HCT116 (cell line): ENCODE results near the gene HMCN1. TPM values are rescaled to one million over a fixed set of nuclear protein-coding genes. Genes with fewer than 3 reads are reported as not detected.

Experiments
- ATAC-seq: fragments of 200-7000 bp; cut with Tn5 transposase; 2 replicates; pipeline ENCODE4 v1.9.1; 2020; ENCODE audit warnings: mild to moderate bottlenecking, moderate library complexity
- BruUV-seq: library from RNA; stranded (reverse); fragments of 400-500 nt; replicated peaks from 2 replicates; lab custom pipeline; 2021; lab: Mats Ljungman, UMichigan
- CTCF ChIA-PET: fragments of 300-600 bp; sonication (Branson Sonifier 250); formaldehyde crosslinking; loops from one replicate; lab custom pipeline; 2021; ENCODE audit warnings: antibody characterized with exemption; lab: Charles Lee
- POLR2A ChIA-PET: fragments of 300-600, 350-600 bp; sonication (Branson Sonifier 250); formaldehyde crosslinking; loops from one replicate; lab custom pipeline; 2021; ENCODE audit warnings: antibody characterized with exemption; lab: Charles Lee
- RAD21 ChIA-PET, 2 experiments: fragments of 300-600 bp; sonication (Branson Sonifier 250); formaldehyde crosslinking; loops; one replicate each; lab custom pipeline; 2023; ENCODE audit warnings: low total read pairs in 2 of 2; ENCODE audit not compliant: uncharacterized antibody in 2 of 2, unreplicated experiment in 2 of 2, low non-redundant PET in 1 of 2; lab: Charles Lee
- DNase-seq: peaks from one replicate; pipeline ENCODE4 v3.0.0-alpha.2; 2010; ENCODE audit warnings: low read depth, low spot score
- H2AFZ ChIP-seq: fragments of 200-600 bp; shearing (Covaris generic), sonication (generic); 2 replicates; pipeline ENCODE4 v1.6.1; 2017; ENCODE audit warnings: low read depth, mixed run types, mixed read lengths, antibody characterized with exemption, low read length; ENCODE audit not compliant: poor library complexity, severe bottlenecking
- H3K27ac ChIP-seq: 2 replicates; pipeline ENCODE4 v1.5.1; 2012; ENCODE audit warnings: low read depth, low read length
- H3K27me3 ChIP-seq: fragments of 200-600 bp; sonication (generic); 2 replicates; pipeline ENCODE4 v1.6.1; 2016; ENCODE audit warnings: mixed run types, low read length, mixed read lengths; ENCODE audit not compliant: insufficient read depth
- H3K36me3 ChIP-seq, 2 experiments: fragments of 200-500 bp in 1 of 2; fragments of 200-600 bp in 1 of 2; sonication (Bioruptor generic) in 1 of 2; sonication (generic) in 1 of 2; 2 replicates each; pipeline versions ENCODE4 v1.5.1 to v1.6.1; 2014 to 2016; ENCODE audit warnings: low read length in 2 of 2, inconsistent platforms in 1 of 2, mixed read lengths in 1 of 2, mixed run types in 1 of 2; ENCODE audit not compliant: insufficient read depth in 2 of 2, control insufficient read depth in 1 of 2
- H3K4me1 ChIP-seq, 2 experiments: fragments of 200-600 bp in 1 of 2; sonication (generic) in 1 of 2; 2 replicates each; pipeline versions ENCODE4 v1.5.1 to v1.6.1; 2012 to 2017; ENCODE audit warnings: low read length in 2 of 2, inconsistent platforms in 1 of 2, mild to moderate bottlenecking in 1 of 2, mixed read lengths in 1 of 2, mixed run types in 1 of 2, moderate library complexity in 1 of 2; ENCODE audit not compliant: insufficient read depth in 2 of 2, control insufficient read depth in 1 of 2
- H3K4me2 ChIP-seq: fragments of 200-600 bp; sonication (generic); 2 replicates; pipeline ENCODE4 v1.6.1; 2017; ENCODE audit warnings: mixed run types, low read length, mixed read lengths
- H3K4me3 ChIP-seq, 2 experiments: fragments of 200-600 bp in 1 of 2; sonication (generic) in 1 of 2; replicated peaks in 1 of 2; 2 replicates each; pipeline ENCODE4 v1.5.1; 2011 to 2016; ENCODE audit warnings: low read length in 2 of 2, control low read depth in 1 of 2, low read depth in 1 of 2, mild to moderate bottlenecking in 1 of 2, mixed read lengths in 1 of 2, mixed run types in 1 of 2
- H3K79me2 ChIP-seq: fragments of 200-600 bp; sonication (generic); 2 replicates; pipeline ENCODE4 v1.6.1; 2017; ENCODE audit warnings: mild to moderate bottlenecking, mixed run types, low read length, moderate library complexity, mixed read lengths; ENCODE audit not compliant: insufficient read depth
- H3K9ac ChIP-seq: fragments of 200-600 bp; sonication (generic); 2 replicates; pipeline ENCODE4 v1.6.1; 2016; ENCODE audit warnings: low read length, mixed read lengths
- H3K9me2 ChIP-seq: fragments of 200-600 bp; sonication (generic), shearing (Covaris generic); 2 replicates; pipeline ENCODE4 v1.6.1; 2017; ENCODE audit warnings: mixed run types, mild to moderate bottlenecking, moderate library complexity; ENCODE audit not compliant: insufficient read depth
- H3K9me3 ChIP-seq, 2 experiments: fragments of 200-500 bp in 1 of 2; fragments of 200-600 bp in 1 of 2; sonication (Bioruptor generic) in 1 of 2; sonication (generic) in 1 of 2; 2 replicates each; pipeline ENCODE4 v1.6.1; 2014 to 2017; ENCODE audit warnings: low read length in 2 of 2, mixed read lengths in 2 of 2, inconsistent platforms in 1 of 2, low read depth in 1 of 2, mild to moderate bottlenecking in 1 of 2, mixed run types in 1 of 2, moderate library complexity in 1 of 2; ENCODE audit not compliant: control insufficient read depth in 1 of 2, insufficient read depth in 1 of 2
- H4K20me1 ChIP-seq: fragments of 200-600 bp; sonication (generic), shearing (Covaris generic); 2 replicates; pipeline ENCODE4 v1.6.1; 2017; ENCODE audit warnings: mixed run types, mild to moderate bottlenecking, moderate library complexity; ENCODE audit not compliant: insufficient read depth
- CTCF ChIP-seq, 3 experiments: fragments of 200-600 bp in 1 of 3; sonication (generic) in 1 of 3; IDR thresholded peaks in 2 of 3; conservative IDR thresholded peaks in 1 of 3; 2 replicates each; pipeline ENCODE4 v1.5.1; 2012 to 2017; ENCODE audit warnings: low read depth in 2 of 3, low read length in 2 of 3, antibody characterized with exemption in 1 of 3, borderline replicate concordance in 1 of 3, control low read depth in 1 of 3, mild to moderate bottlenecking in 1 of 3, mixed read lengths in 1 of 3, mixed run types in 1 of 3, moderate library complexity in 1 of 3; ENCODE audit not compliant: insufficient read depth in 1 of 3
- FOSL1 ChIP-seq: IDR thresholded peaks from 2 replicates; pipeline ENCODE4 v1.6.1; 2012; ENCODE audit warnings: low read depth
- MAX ChIP-seq: IDR thresholded peaks from 2 replicates; pipeline ENCODE4 v1.6.1; 2012
- POLR2AphosphoS5 ChIP-seq: IDR thresholded peaks from 2 replicates; pipeline ENCODE4 v1.6.1; 2011; ENCODE audit warnings: mild to moderate bottlenecking, low read depth, low read length, moderate library complexity
- SRF ChIP-seq: IDR thresholded peaks from 2 replicates; pipeline ENCODE4 v1.6.1; 2012; ENCODE audit warnings: low read depth
- YY1 ChIP-seq: IDR thresholded peaks from 2 replicates; pipeline ENCODE4 v1.6.1; 2011; ENCODE audit warnings: low read length, low read depth, moderate library complexity, mild to moderate bottlenecking; ENCODE audit not compliant: insufficient replicate concordance; ENCODE audit errors: extremely low read depth
- ZBTB33 ChIP-seq: IDR thresholded peaks from 2 replicates; pipeline ENCODE4 v1.6.1; 2011; ENCODE audit warnings: mild to moderate bottlenecking, low read length, moderate library complexity; ENCODE audit not compliant: insufficient replicate concordance; ENCODE audit errors: extremely low read depth
- ZNF274 ChIP-seq: fragments of 200-500 bp; sonication (Bioruptor generic); IDR thresholded peaks from 2 replicates; pipeline ENCODE4 v1.6.1; 2014; ENCODE audit warnings: mild to moderate bottlenecking, low read depth, low read length, inconsistent platforms
- intact Hi-C: fragments of 100-400 bp; cut with micrococcal nuclease; formaldehyde crosslinking; loops from 2 replicates; pipeline ENCODE4 v1.10.0; 2022
- total RNA-seq: library from RNA; stranded (reverse); gene quantifications from one replicate; pipeline ENCODE4 v1.2.1, GENCODE V29; 2021; ENCODE audit not compliant: unreplicated experiment

The HMCN1 gene
- total RNA-seq, 1 experiment from 2014 or later = 0.59 TPM

GRCh38 chr1:185987611-185988321 lies 253.6 kb downstream of the HMCN1 start (continued):
- no peak for TF ChIP-seq ZBTB33
- no peak for TF ChIP-seq FOSL1
- TF ChIP-seq YY1 = no peak

GRCh38 chr1:185990565-185990964 lies 256.4 kb downstream of the HMCN1 start:
- Histone ChIP-seq H3K27ac (no peak overlapping the region), H3K79me2 (no peaks in the 10 kb centered on the region), H3K4me3 (no peak overlapping the region), H2AFZ (no peak overlapping the region), H3K4me2 (no peak overlapping the region), H3K27me3 (no peaks in the 10 kb centered on the region), H3K4me1 (no peaks in the 10 kb centered on the region), H3K36me3 (no peaks in the 10 kb centered on the region), H3K9me2 (no peaks in the 10 kb centered on the region), H3K9me3 (no peaks in the 10 kb centered on the region), H4K20me1 (no peaks in the 10 kb centered on the region), H3K9ac (no peak overlapping the region)
- no TSS peak for BruUV-seq
- RAD21 ChIA-PET = no interaction called here
- TF ChIP-seq SRF (no peak), POLR2AphosphoS5 (no peak), MAX (no peak), ZNF274 (no peak), CTCF (IDR thresholded peaks at IDR 0.05 in 2 of 3, conservative IDR thresholded peaks at IDR 0.05 in 1 of 3; ENCODE audit: borderline replicate concordance in 1 of 3, insufficient read depth in 1 of 3, low read depth in 2 of 3, low read length in 2 of 3) (no peak)
- no peak for DNase-seq
- no peak for ATAC-seq
- intact Hi-C loops = no loop called here
- POLR2A ChIA-PET = no interaction called here
- CTCF ChIA-PET = interaction anchor here (2.0 kb wide), 1 partner anchor 8 kb away, joined by 6 read pairs; no protein-coding TSS in a partner anchor
